HepG2 (cell line): ENCODE measurements around the gene PCDHGA6. TPM values are rescaled to one million over a fixed set of nuclear protein-coding genes. Genes with fewer than 3 reads are reported as not detected.

Experiments used
- ATAC-seq: fragments of 200-7000 bp; cut with Tn5 transposase; 3 replicates; pipeline ENCODE4 v1.9.1; 2020; ENCODE audit warnings: mild to moderate bottlenecking, moderate library complexity
- BruUV-seq: library from RNA; stranded (reverse); fragments of 400-500 nt; replicated peaks from 2 replicates; lab custom pipeline; 2021; lab: Mats Ljungman, UMichigan
- CTCF ChIA-PET: fragments of 300-600 bp; formaldehyde crosslinking; extraction: SDS; loops from one replicate; lab custom pipeline; 2021; ENCODE audit warnings: low total read pairs, inconsistent platforms, low intra/inter-chr PET ratio; lab: Yijun Ruan, JAX
- POLR2A ChIA-PET: fragments of 350-600 bp; sonication (Branson Sonifier 250); formaldehyde crosslinking; loops from one replicate; lab custom pipeline; 2020; ENCODE audit warnings: antibody characterized with exemption, inconsistent platforms; lab: Yijun Ruan, JAX
- DNase-seq: peaks from one replicate; pipeline ENCODE4 v3.0.0-alpha.2; 2015; ENCODE audit warnings: low spot score
- FAIRE-seq: peaks from 3 replicates; lab custom pipeline; 2011; peaks lifted over from hg19 to GRCh38; lab: Jason Lieb, UNC
- H2AFZ ChIP-seq: one replicate; pipeline ENCODE4 v1.6.1; 2011; ENCODE audit warnings: low read length, inconsistent platforms
- H3K27ac ChIP-seq: fragments of 300-600 bp; 3 replicates; pipeline ENCODE4 v1.8.0; 2011; ENCODE audit warnings: mixed run types, mild to moderate bottlenecking, mixed read lengths, low read length, inconsistent platforms; ENCODE audit not compliant: insufficient read depth; ENCODE audit errors: extremely low read length
- H3K27me3 ChIP-seq, 2 experiments: fragments of 200-600 bp in 1 of 2; 2 replicates in 1 of 2; 3 replicates in 1 of 2; pipeline versions ENCODE4 v1.6.0 to v1.8.0; 2011; ENCODE audit warnings: low read length in 2 of 2, mild to moderate bottlenecking in 2 of 2, moderate library complexity in 2 of 2, inconsistent platforms in 1 of 2; ENCODE audit not compliant: insufficient read depth in 2 of 2, control insufficient read depth in 1 of 2
- H3K36me3 ChIP-seq, 2 experiments: fragments of 200-600 bp in 1 of 2; replicated peaks in 1 of 2; 2 replicates in 1 of 2; 3 replicates in 1 of 2; pipeline versions ENCODE4 v1.5.1 to v1.8.0; 2011; ENCODE audit warnings: low read length in 2 of 2, inconsistent platforms in 1 of 2; ENCODE audit not compliant: insufficient read depth in 2 of 2, control insufficient read depth in 1 of 2
- H3K4me1 ChIP-seq: 2 replicates; pipeline ENCODE4 v1.5.1; 2012; ENCODE audit warnings: low read length, inconsistent platforms; ENCODE audit not compliant: insufficient read depth
- H3K4me2 ChIP-seq: 2 replicates; pipeline ENCODE4 v1.6.0; 2011; ENCODE audit warnings: low read depth, low read length, inconsistent platforms
- H3K4me3 ChIP-seq, 3 experiments: fragments of 200-600 bp in 1 of 3; sonication (generic), shearing (Covaris generic) in 1 of 3; replicated peaks in 1 of 3; 2 replicates each; pipeline ENCODE4 v1.5.1; 2011 to 2016; ENCODE audit warnings: low read length in 3 of 3, inconsistent platforms in 2 of 3, low read depth in 2 of 3, mild to moderate bottlenecking in 2 of 3, control low read depth in 1 of 3, mixed read lengths in 1 of 3; ENCODE audit not compliant: insufficient read depth in 1 of 3
- H3K79me2 ChIP-seq: one replicate; pipeline ENCODE4 v1.6.1; 2011; ENCODE audit warnings: low read length, inconsistent platforms; ENCODE audit not compliant: insufficient read depth
- H3K9ac ChIP-seq: 2 replicates; pipeline ENCODE4 v1.6.0; 2011; ENCODE audit warnings: mild to moderate bottlenecking, low read depth, low read length, inconsistent platforms; ENCODE audit not compliant: insufficient read depth
- H3K9me3 ChIP-seq: 2 replicates; pipeline ENCODE4 v1.5.1; 2012; ENCODE audit warnings: mild to moderate bottlenecking, low read length
- H4K20me1 ChIP-seq: 2 replicates; pipeline ENCODE4 v1.6.0; 2011; ENCODE audit warnings: inconsistent platforms, mild to moderate bottlenecking, low read length, moderate library complexity; ENCODE audit not compliant: insufficient read depth
- ELF3 ChIP-seq: IDR thresholded peaks from 2 replicates; pipeline ENCODE4 v1.6.1; 2016; ENCODE audit warnings: missing genetic modification reagents, missing compliant biosample characterization
- IKZF5 ChIP-seq: IDR thresholded peaks from 2 replicates; pipeline ENCODE4 v1.6.1; 2018; ENCODE audit warnings: missing genetic modification reagents, mild to moderate bottlenecking, missing compliant biosample characterization
- IRX3 ChIP-seq: sonication (generic); formaldehyde crosslinking; IDR thresholded peaks from 2 replicates; pipeline ENCODE4 v1.8.1; 2023; ENCODE audit warnings: mild to moderate bottlenecking, low read depth, missing genetic modification reagents, borderline replicate concordance
- MNT ChIP-seq: fragments of 450-650 bp; IDR thresholded peaks from 2 replicates; pipeline ENCODE4 v1.6.1; 2016
- RCOR2 ChIP-seq: IDR thresholded peaks from 2 replicates; pipeline ENCODE4 v1.6.1; 2016; ENCODE audit warnings: missing biosample characterization, missing genetic modification reagents
- TAF1 ChIP-seq: sonication (generic); formaldehyde crosslinking; IDR thresholded peaks from 2 replicates; pipeline ENCODE4 v1.4.0; 2020; ENCODE audit warnings: missing genetic modification reagents
- ZBTB3 ChIP-seq: sonication (generic); formaldehyde crosslinking; IDR thresholded peaks from 2 replicates; pipeline ENCODE4 v1.4.0; 2020; ENCODE audit warnings: low read depth, mild to moderate bottlenecking, moderate library complexity, missing genetic modification reagents, borderline replicate concordance
- ZFP41 ChIP-seq: sonication (generic); formaldehyde crosslinking; IDR thresholded peaks from 2 replicates; pipeline ENCODE4 v1.4.0; 2020; ENCODE audit warnings: mild to moderate bottlenecking, missing genetic modification reagents, borderline replicate concordance
- ZNF143 ChIP-seq: sonication (generic); formaldehyde crosslinking; IDR thresholded peaks from 2 replicates; pipeline ENCODE4 v1.4.0; 2020; ENCODE audit warnings: missing genetic modification reagents
- ZNF234 ChIP-seq: sonication (generic); formaldehyde crosslinking; conservative IDR thresholded peaks from 2 replicates; pipeline ENCODE4 v1.5.1; 2020; ENCODE audit warnings: mild to moderate bottlenecking, missing genetic modification reagents
- ZNF263 ChIP-seq: sonication (generic); formaldehyde crosslinking; IDR thresholded peaks from 2 replicates; pipeline ENCODE4 v1.4.0; 2020; ENCODE audit warnings: missing genetic modification reagents
- ZNF552 ChIP-seq: sonication (generic); formaldehyde crosslinking; IDR thresholded peaks from 2 replicates; pipeline ENCODE4 v1.9.0; 2022; ENCODE audit warnings: missing genetic modification reagents, mild to moderate bottlenecking, borderline replicate concordance
- ZNF558 ChIP-seq: sonication (generic); formaldehyde crosslinking; IDR thresholded peaks from 2 replicates; pipeline ENCODE4 v1.9.0; 2022; ENCODE audit warnings: mild to moderate bottlenecking, missing genetic modification reagents, borderline replicate concordance
- ZNF615 ChIP-seq: sonication (generic); formaldehyde crosslinking; IDR thresholded peaks from 2 replicates; pipeline ENCODE4 v1.5.0; 2020; ENCODE audit warnings: mild to moderate bottlenecking, missing genetic modification reagents, borderline replicate concordance
- ZNF691 ChIP-seq: sonication (generic); formaldehyde crosslinking; IDR thresholded peaks from 2 replicates; pipeline ENCODE4 v1.4.0; 2020; ENCODE audit warnings: missing genetic modification reagents, low read depth, mild to moderate bottlenecking, borderline replicate concordance
- ZNF7 ChIP-seq: IDR thresholded peaks from 2 replicates; pipeline ENCODE4 v1.6.1; 2016; ENCODE audit warnings: missing biosample characterization, missing genetic modification reagents
- WGBS: methylation state at CpG from one replicate; pipeline ENCODE4 v1.1.6; 2017; ENCODE audit warnings: low lambda C conversion rate; 5-methylcytosine and 5-hydroxymethylcytosine counted together
- in situ Hi-C: cut with HindIII; loops from 2 replicates; pipeline ENCODE4 v1.10.0; 2017; ENCODE audit warnings: low pct_unique_long_range_greater_than_20kb; ENCODE audit not compliant: extremely low pct_ligation_motif_present
- intact Hi-C: fragments of 100-400 bp; cut with micrococcal nuclease; formaldehyde crosslinking; loops from one replicate; pipeline ENCODE4 v1.10.0; 2022; ENCODE audit not compliant: unreplicated experiment
- polyA plus RNA-seq, 8 experiments: library from polyadenylated mRNA; depleted of rRNA in 3 of 8; stranded (reverse) in 7 of 8; unstranded in 1 of 8; fragments of >200 nt; fragmentation: Illumina TruSeq in 4 of 8; extraction: Trizol in 4 of 8; gene quantifications; 2 replicates each; pipeline versions ENCODE4 v1.2.1 to v1.2.3, GENCODE V29; 2011 to 2016; ENCODE audit warnings: low read depth in 4 of 8, missing spikeins in 1 of 8, mixed read lengths in 1 of 8; ENCODE audit not compliant: insufficient read depth in 1 of 8
- total RNA-seq, 5 experiments: library from RNA; depleted of rRNA; stranded (reverse); fragments of >200 nt; fragmentation: Illumina TruSeq; extraction: Trizol; gene quantifications; 2 replicates each; pipeline ENCODE4 v1.2.3, GENCODE V29; 2016; ENCODE audit warnings: low read depth in 1 of 5

The PCDHGA6 gene
- total and polyA plus RNA-seq, 2 of the 13 experiments (the other 11 are each of a cell fraction or from before 2014, with no cell fraction given): 0.33 to 0.51 TPM

- ATAC-seq (no peak), FAIRE-seq (no peak), DNase-seq (no peak)
- in situ Hi-C loops: no loop called here
- TF ChIP-seq IRX3 (no peak), ZFP41 (CRISPR knock-in tag) (no peak), ZNF7 (no peak), ZBTB3 (CRISPR knock-in tag) (no peak), RCOR2 (CRISPR knock-in tag) (no peak), ZNF558 (CRISPR knock-in tag) (no peak), ELF3 (CRISPR knock-in tag) (no peak)
- ChIA-PET POLR2A (no interaction called here), CTCF (no interaction called here)
- Histone ChIP-seq H3K9me3 (peaks cover 54% of the 10 kb centered on the region), H3K36me3 (no peaks in the 10 kb centered on the region), H3K27ac (no peak overlapping the region), H2AFZ (no peak overlapping the region), H3K9ac (no peak overlapping the region), H3K27me3 (no peaks in the 10 kb centered on the region), H3K4me3 (no peak overlapping the region), H3K79me2 (no peaks in the 10 kb centered on the region), H3K4me2 (no peak overlapping the region), H3K4me1 (no peaks in the 10 kb centered on the region), H4K20me1 (no peaks in the 10 kb centered on the region)
- no TSS peak for BruUV-seq
- intact Hi-C loops: no loop called here
Measured at GRCh38 chr5:141362719-141363118, 11.0 kb upstream of the PCDHGA6 start.

- no peaks in the 10 kb centered on the region for H3K79me2 ChIP-seq
- no peak within 1 kb of the TSS for H3K9ac ChIP-seq
- ChIA-PET POLR2A (no interaction called here), CTCF (no interaction called here)
- no peaks in the 10 kb centered on the region for H3K27me3 ChIP-seq
- WGBS: 74% methylated on average over 30 of the region's 34 CpGs
- no peaks in the 10 kb centered on the region for H3K36me3 ChIP-seq
- ATAC-seq: no peak
- H3K4me1 ChIP-seq: no peaks in the 10 kb centered on the region
- H4K20me1 ChIP-seq: no peaks in the 10 kb centered on the region
- no TSS peak for BruUV-seq
- in situ Hi-C loops (no loop called here), intact Hi-C loops (no loop called here)
- H3K27ac ChIP-seq: no peak within 1 kb of the TSS
- no peak within 1 kb of the TSS for H3K4me3 ChIP-seq
- DNase-seq: no peak
- no peak within 1 kb of the TSS for H2AFZ ChIP-seq
- H3K4me2 ChIP-seq: no peak within 1 kb of the TSS
- peaks cover 54% of the 10 kb centered on the region for H3K9me3 ChIP-seq
- FAIRE-seq: no peak
- no peak for TF ChIP-seq ZNF552 (CRISPR knock-in tag)
- no peak for TF ChIP-seq MNT
- TF ChIP-seq TAF1: no peak
- no peak for TF ChIP-seq ZNF234
- TF ChIP-seq ZNF143 (CRISPR knock-in tag): no peak
- no peak for TF ChIP-seq ZNF691 (CRISPR knock-in tag)
- TF ChIP-seq IKZF5 (CRISPR knock-in tag): no peak
- no peak for TF ChIP-seq ZNF263 (CRISPR knock-in tag)
- no peak for TF ChIP-seq ZNF615 (CRISPR knock-in tag)
Measured at GRCh38 chr5:141363952-141364660, 9.6 kb upstream of the PCDHGA6 start, which contains the start of gene PCDHGA5. TSS of gene PCDHGA5 (plus strand) at chr5:141364162. CDS start at chr5:141364331, 169 bp downstream.
